BLaER1 treated with 17β-estradiol and CSF1 and Interleukin-3, amounts not matched to agents 10 nM and 100 nM (cell line): ENCODE results near the gene PIP5KL1.

Source experiments
- H3K27ac ChIP-seq, 11 experiments: shearing (Covaris generic); formaldehyde crosslinking; 2 replicates each; pipeline ENCODE4 v1.8.1; 2022
- H3K27me3 ChIP-seq, 11 experiments: shearing (Covaris generic); formaldehyde crosslinking; 2 replicates each; pipeline ENCODE4 v1.8.1; 2022
- H3K36me3 ChIP-seq, 11 experiments: shearing (Covaris generic); formaldehyde crosslinking; 2 replicates each; pipeline ENCODE4 v1.8.1; 2022
- H3K4me1 ChIP-seq, 10 experiments: shearing (Covaris generic); formaldehyde crosslinking; 2 replicates each; pipeline ENCODE4 v1.8.1; 2022
- H3K4me2 ChIP-seq, 11 experiments: shearing (Covaris generic); formaldehyde crosslinking; 2 replicates each; pipeline ENCODE4 v1.8.1; 2022
- H3K4me3 ChIP-seq, 10 experiments: shearing (Covaris generic); formaldehyde crosslinking; 2 replicates each; pipeline ENCODE4 v1.8.1; 2022
- H3K9ac ChIP-seq, 11 experiments: shearing (Covaris generic); formaldehyde crosslinking; 2 replicates each; pipeline ENCODE4 v1.8.1; 2022
- H3K9me3 ChIP-seq, 11 experiments: shearing (Covaris generic); formaldehyde crosslinking; replicated peaks in 1 of 11; 2 replicates each; pipeline ENCODE4 v1.8.1; 2022
- H4K20me1 ChIP-seq, 11 experiments: shearing (Covaris generic); formaldehyde crosslinking; 2 replicates each; pipeline ENCODE4 v1.8.1; 2022
- Cebpa-rat ChIP-seq, 11 experiments: shearing (Covaris generic); IDR thresholded peaks; 2 replicates each; pipeline ENCODE4 v1.8.1; 2022

Gene PIP5KL1

DNA sequence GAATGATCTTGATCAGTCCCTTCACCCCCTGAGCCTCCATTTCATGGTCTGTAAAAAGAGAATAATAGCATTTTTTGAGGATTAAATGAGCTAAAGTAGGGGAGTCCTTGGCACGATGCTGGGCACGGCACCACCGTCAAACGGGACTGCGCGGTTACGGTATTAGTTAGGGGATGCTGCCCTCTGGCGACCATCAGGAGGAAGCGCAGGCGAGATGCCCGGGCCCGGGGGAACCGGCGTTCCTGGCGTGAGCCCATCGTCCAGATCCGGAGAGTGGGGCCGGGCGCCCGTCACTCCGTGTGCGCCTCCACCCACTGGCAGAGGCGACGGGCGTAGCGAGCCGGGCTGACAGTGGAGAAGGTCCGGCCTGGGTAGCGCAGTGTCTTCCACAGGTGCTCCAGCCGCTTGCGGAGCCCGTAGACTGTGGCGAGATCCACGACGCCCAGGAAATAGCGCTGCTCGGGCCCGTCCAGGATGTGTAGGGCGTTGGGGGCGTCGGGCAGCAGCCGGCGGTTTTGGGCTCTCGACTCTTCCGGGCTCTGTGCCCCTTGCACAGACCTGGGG, 8.9 kb downstream of the PIP5KL1 start:
- H3K4me2 ChIP-seq, result peak overlapping the region; percentile 74 to 99 (median 94)
- TF ChIP-seq Cebpa-rat (IDR thresholded peaks at IDR 0.05), result no peak

DNA sequence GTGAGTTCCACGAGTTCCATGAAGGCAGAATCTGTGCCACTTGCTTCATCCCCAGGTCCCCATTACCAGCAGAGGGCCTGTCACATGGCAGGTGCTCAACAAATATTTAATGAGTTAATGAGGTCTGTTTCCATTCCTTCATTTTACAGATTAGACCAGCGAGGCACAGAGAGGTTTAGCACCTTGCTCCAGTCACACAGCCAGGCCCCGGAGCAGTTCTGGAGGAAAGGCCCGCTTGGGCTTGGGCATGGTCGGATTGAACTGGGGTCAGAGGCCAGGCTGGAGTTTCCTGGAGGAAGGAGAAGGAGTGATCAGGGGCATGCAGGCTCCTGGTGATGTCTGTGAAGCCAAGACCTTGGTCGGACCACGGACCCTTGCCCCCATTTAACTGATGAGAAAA, 9.8 kb downstream of the PIP5KL1 start:
- Histone ChIP-seq H3K27me3 (peaks cover 21 to 37% (median 31%) of the 10 kb centered on the region in 11 experiments), H3K9me3 (no peaks in the 10 kb centered on the region), H3K4me1 (peaks cover 51 to 68% (median 56%) of the 10 kb centered on the region in 10 experiments), H3K36me3 (no peaks in the 10 kb centered on the region), H3K27ac (peak overlapping the region in 10 of 11 experiments; percentile 68 to 94 (median 84); a peak in 19 of 22 replicates), H3K9ac (peak overlapping the region in 8 of 11 experiments; percentile 1 to 94 (median 60); a peak in 9 of 22 replicates), H4K20me1 (peaks cover 0 to 16% (median 0%) of the 10 kb centered on the region in 11 experiments; a peak in 5 of 22 replicates), H3K4me2 (peak overlapping the region; percentile 74 to 99 (median 94)), H3K4me3 (no peak overlapping the region)
- TF ChIP-seq Cebpa-rat (IDR thresholded peaks at IDR 0.05), result no peak

More for the DNA sequence above, 8.9 kb downstream of the PIP5KL1 start:
- peak overlapping the region in 8 of 10 experiments; percentile 43 to 65 (median 48); a peak in 13 of 20 replicates for H3K4me3 ChIP-seq
- peaks cover 29 to 45% (median 39%) of the 10 kb centered on the region in 11 experiments for H3K27me3 ChIP-seq
- peak overlapping the region; percentile 16 to 94 (median 54); a peak in 15 of 22 replicates for H3K9ac ChIP-seq
- no peaks in the 10 kb centered on the region for H3K9me3 ChIP-seq
- H3K27ac ChIP-seq, result peak overlapping the region in 5 of 11 experiments; percentile 31 to 94 (median 84); a peak in 7 of 22 replicates
- H4K20me1 ChIP-seq, result peaks cover 0 to 21% (median 0%) of the 10 kb centered on the region in 11 experiments; a peak in 9 of 22 replicates
- H3K4me1 ChIP-seq, result peaks cover 55 to 69% (median 56%) of the 10 kb centered on the region in 10 experiments
- H3K36me3 ChIP-seq, result no peaks in the 10 kb centered on the region

DNA sequence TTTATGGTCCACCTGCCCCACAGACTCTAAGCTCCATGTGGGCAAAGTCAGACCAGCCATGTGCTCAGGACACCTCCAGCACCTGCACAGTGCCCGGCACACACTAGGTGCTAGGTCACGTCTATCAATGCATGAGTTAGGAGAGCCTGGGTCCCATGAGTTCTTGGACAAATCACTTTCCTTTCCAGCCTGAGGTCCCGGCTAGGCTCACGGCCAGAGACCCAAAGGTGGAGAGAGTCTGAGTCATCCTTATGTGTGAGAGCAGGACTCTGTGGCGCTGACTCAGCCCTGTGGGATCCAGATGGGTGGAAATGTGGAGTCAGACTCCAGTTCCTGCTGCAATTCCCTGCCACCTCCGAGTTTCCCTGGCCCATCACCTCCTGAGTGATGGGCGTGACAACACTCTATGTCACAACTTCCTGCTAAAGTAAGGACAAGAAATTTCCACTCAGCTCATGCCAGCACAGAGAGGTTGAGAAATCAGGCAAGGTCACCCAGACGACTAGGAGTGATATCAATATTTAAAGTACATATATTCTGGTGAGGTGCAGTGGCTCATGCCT, 11.2 kb downstream of the PIP5KL1 start:
- Histone ChIP-seq H3K4me1 (peaks cover 64 to 81% (median 69%) of the 10 kb centered on the region in 10 experiments), H3K27ac (peak overlapping the region in 10 of 11 experiments; percentile 68 to 94 (median 84); a peak in 20 of 22 replicates), H3K4me3 (peak overlapping the region in 2 of 10 experiments; percentile 8 to 11; a peak in 2 of 20 replicates), H3K9me3 (no peaks in the 10 kb centered on the region), H3K9ac (peak overlapping the region in 10 of 11 experiments; percentile 28 to 94 (median 83); a peak in 19 of 22 replicates), H3K36me3 (peaks cover 0 to 11% (median 6%) of the 10 kb centered on the region in 11 experiments; a peak in 11 of 22 replicates), H3K4me2 (peak overlapping the region; percentile 74 to 97 (median 94)), H3K27me3 (peaks cover 6 to 22% (median 16%) of the 10 kb centered on the region in 11 experiments; a peak in 20 of 22 replicates), H4K20me1 (peaks cover 0 to 13% (median 0%) of the 10 kb centered on the region in 11 experiments; a peak in 7 of 22 replicates)
- TF ChIP-seq Cebpa-rat (IDR thresholded peaks at IDR 0.05), result peak in 10 of 11 experiments; percentile 73 to 96 (median 86); a peak in 18 of 22 replicates

DNA sequence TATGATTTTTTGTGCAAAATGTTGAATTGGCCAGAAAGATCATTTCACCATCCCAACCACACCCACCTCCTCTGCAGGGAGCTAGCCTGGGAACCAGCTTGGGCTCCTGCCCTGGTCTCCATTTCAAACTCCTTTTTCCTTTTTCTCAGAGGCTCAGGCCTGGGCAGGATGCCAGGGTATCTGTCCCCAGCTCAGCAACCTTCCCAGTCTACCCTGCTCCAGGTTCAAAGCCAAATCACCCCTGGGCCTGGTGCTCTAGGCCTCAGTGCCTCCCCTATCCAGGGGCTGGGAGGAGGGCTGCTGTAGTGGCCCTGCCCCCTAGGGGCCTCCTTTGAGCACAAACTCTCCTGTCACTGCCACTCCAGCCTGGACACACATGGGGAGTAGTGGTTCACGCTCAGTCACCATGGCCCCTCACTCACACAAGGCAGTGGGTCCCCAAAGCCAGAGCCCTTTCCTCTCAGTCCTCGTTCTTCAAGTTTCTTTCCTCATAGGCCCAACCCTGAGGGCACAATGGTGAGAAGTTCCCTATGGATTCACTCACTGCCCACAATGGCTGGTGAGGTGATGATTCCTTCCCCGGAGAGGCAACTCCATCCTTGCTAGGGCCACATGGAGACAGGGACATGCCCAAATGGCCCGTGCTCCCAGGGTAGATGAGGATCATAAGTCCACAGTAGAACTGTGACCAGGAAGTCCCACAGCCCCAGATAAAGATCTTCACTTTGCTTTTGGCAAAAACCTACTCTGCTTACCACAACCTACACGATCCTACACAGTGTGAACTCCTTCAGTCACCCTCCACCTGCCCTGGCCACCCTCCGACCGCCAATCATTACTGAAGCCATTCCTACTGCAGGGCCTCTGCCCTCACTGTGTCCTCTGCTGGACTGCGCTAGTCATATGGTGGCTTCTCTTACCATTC, 12.1 kb downstream of the PIP5KL1 start:
- Histone ChIP-seq H4K20me1 (peaks cover 0 to 17% (median 0%) of the 10 kb centered on the region in 11 experiments; a peak in 7 of 22 replicates), H3K4me2 (peak overlapping the region; percentile 74 to 97 (median 94)), H3K9ac (peak overlapping the region in 10 of 11 experiments; percentile 51 to 94 (median 83); a peak in 20 of 22 replicates), H3K4me3 (peak overlapping the region in 4 of 10 experiments; percentile 46 to 94 (median 80); a peak in 5 of 20 replicates), H3K9me3 (no peaks in the 10 kb centered on the region), H3K36me3 (peaks cover 4 to 20% (median 14%) of the 10 kb centered on the region in 11 experiments; a peak in 20 of 22 replicates), H3K4me1 (peaks cover 72 to 83% (median 75%) of the 10 kb centered on the region in 10 experiments), H3K27me3 (peaks cover 2 to 13% (median 9%) of the 10 kb centered on the region in 11 experiments; a peak in 16 of 22 replicates), H3K27ac (peak overlapping the region in 10 of 11 experiments; percentile 68 to 94 (median 84); a peak in 20 of 22 replicates)
- TF ChIP-seq Cebpa-rat (IDR thresholded peaks at IDR 0.05), result no peak

DNA sequence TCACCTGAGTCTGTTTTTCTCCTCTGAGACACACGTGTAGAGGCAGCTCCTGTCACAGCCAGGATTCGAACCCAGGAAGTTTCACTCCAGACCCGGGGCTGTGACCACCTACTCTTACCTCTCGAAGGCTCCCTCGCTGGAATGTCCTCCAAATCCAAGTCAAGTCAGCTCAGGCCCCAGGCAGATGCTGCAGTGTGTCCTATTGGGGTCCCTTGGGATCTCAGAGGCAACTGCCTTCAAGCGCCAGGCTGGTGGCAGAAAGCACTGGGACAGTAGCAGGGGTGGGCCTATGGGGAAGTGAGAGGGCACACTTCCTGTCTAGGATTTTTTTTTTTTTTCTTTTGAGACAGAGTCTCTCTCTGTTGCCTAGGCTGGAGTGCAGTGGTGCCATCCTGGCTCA, 13.0 kb downstream of the PIP5KL1 start:
- no peaks in the 10 kb centered on the region for H3K9me3 ChIP-seq
- H3K4me2 ChIP-seq, result peak overlapping the region; percentile 74 to 97 (median 94)
- H3K9ac ChIP-seq, result peak overlapping the region in 10 of 11 experiments; percentile 51 to 94 (median 83); a peak in 20 of 22 replicates
- peaks cover 80 to 92% (median 84%) of the 10 kb centered on the region in 10 experiments for H3K4me1 ChIP-seq
- no peak for TF ChIP-seq Cebpa-rat (IDR thresholded peaks at IDR 0.05)
- H3K36me3 ChIP-seq, result peaks cover 8 to 28% (median 22%) of the 10 kb centered on the region in 11 experiments; a peak in 21 of 22 replicates
- peaks cover 0 to 22% (median under 1%) of the 10 kb centered on the region in 11 experiments; a peak in 8 of 22 replicates for H4K20me1 ChIP-seq
- H3K4me3 ChIP-seq, result peak overlapping the region; percentile 34 to 96 (median 72); a peak in 16 of 20 replicates
- peaks cover 0 to 8% (median 7%) of the 10 kb centered on the region in 11 experiments; a peak in 12 of 22 replicates for H3K27me3 ChIP-seq
- H3K27ac ChIP-seq, result peak overlapping the region; percentile 16 to 94 (median 84); a peak in 20 of 22 replicates

DNA sequence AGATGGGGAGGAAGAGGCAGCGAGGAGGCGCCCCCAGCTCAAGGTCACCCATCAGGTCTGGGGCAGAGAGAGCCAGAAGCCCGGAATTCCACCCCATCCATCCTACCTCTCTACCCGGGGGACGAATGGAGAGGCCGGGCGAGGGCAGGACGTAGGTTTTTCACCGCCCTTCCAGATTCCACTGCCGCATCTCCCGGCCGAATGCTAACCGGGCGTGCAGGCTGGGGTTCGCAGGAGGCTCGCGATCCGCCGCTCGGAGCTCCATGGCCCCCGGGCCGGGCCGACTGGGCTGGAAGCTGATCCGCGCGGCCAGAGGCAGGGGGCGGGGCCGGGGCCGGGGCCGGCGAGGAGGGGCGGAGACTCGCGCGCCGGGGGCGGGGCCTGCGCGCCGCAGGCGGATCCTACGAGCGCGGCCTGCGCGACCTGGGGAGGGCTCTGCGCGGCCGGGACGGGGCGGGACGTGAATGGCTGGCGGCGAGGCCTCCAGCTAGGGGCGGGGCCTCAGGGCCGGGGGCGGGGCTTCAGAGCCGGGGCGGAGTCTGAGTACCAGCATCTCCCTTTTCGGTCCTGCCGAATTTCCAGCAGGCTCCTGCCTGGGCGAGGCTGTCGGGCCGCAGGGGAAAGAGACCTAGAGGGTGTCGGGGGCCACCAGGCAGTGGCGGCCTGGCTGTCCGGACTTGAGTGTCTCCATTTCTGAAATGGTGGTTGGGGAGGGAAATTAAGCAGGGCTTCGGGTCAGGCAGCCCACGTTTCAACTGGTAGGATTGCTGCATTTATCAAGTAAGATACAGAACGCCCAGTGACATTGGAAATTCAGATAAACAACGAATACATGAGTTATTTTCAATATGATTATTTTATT, 13.6 kb downstream of the PIP5KL1 start, which contains the start of gene ST6GALNAC4:
Gene ST6GALNAC4 (minus strand): TSS at position 322 of the 862 bp plus-strand sequence. CDS start 622 bp downstream, outside the sequence.
- TF ChIP-seq Cebpa-rat (IDR thresholded peaks at IDR 0.05), result no peak
- H3K4me1 ChIP-seq, result peaks cover 84 to 94% (median 87%) of the 10 kb centered on the region in 10 experiments
- peaks cover 0 to 4% (median 3%) of the 10 kb centered on the region in 11 experiments; a peak in 11 of 22 replicates for H3K27me3 ChIP-seq
- H4K20me1 ChIP-seq, result peaks cover 0 to 27% (median 4%) of the 10 kb centered on the region in 11 experiments; a peak in 10 of 22 replicates
- peak within 1 kb of the TSS; percentile 94 to 100 (median 98) for H3K4me2 ChIP-seq
- peaks cover 15 to 35% (median 29%) of the 10 kb centered on the region in 11 experiments for H3K36me3 ChIP-seq
- peak within 1 kb of the TSS; percentile 81 to 94 (median 85) for H3K9ac ChIP-seq
- H3K4me3 ChIP-seq, result peak within 1 kb of the TSS; percentile 79 to 97 (median 92)
- H3K27ac ChIP-seq, result peak within 1 kb of the TSS; percentile 30 to 94 (median 85); a peak in 21 of 22 replicates
- H3K9me3 ChIP-seq, result no peaks in the 10 kb centered on the region
